GM12873 (cell line): Measurements from ENCODE around the gene MICAL2.

ENCODE experiments used
- CTCF ChIP-seq: IDR thresholded peaks from 2 replicates; pipeline ENCODE4 v1.5.1; 2012; ENCODE audit warnings: low read depth, mild to moderate bottlenecking, moderate library complexity, low read length, control low read depth; ENCODE audit not compliant: insufficient read depth; ENCODE audit errors: missing control alignments

Gene MICAL2

GRCh38 chr11:12142909-12143308 lies 32.5 kb downstream of the MICAL2 start:
- TF ChIP-seq CTCF, result no peak

- TF ChIP-seq CTCF, result no peak
Observed at GRCh38 chr11:12143461-12144258, 33.3 kb downstream of the MICAL2 start.

GRCh38 chr11:12144330-12145174 lies 34.2 kb downstream of the MICAL2 start:
- TF ChIP-seq CTCF, result no peak

- TF ChIP-seq CTCF, result no peak
Observed at GRCh38 chr11:12147827-12148226, 37.4 kb downstream of the MICAL2 start.

GRCh38 chr11:12148466-12148865 lies 38.1 kb downstream of the MICAL2 start:
- no peak for TF ChIP-seq CTCF

- TF ChIP-seq CTCF, result no peak
Observed at GRCh38 chr11:12148882-12149281, 38.5 kb downstream of the MICAL2 start.

- no peak for TF ChIP-seq CTCF
Observed at GRCh38 chr11:12149672-12150225, 39.4 kb downstream of the MICAL2 start.
